Lung (tissue), 12 donors: Measurements from ENCODE around the gene C2CD2. TPM values are rescaled to one million over a fixed set of nuclear protein-coding genes. Genes with fewer than 3 reads are reported as not detected.

Source experiments
- ATAC-seq: fragments of 200-7000 bp; cut with Tn5 transposase; one replicate; pipeline ENCODE4 v1.9.1; 2020; ENCODE audit warnings: moderate number of reproducible peaks; ENCODE audit not compliant: insufficient read depth, low FRiP score
- DNase-seq, 3 donors: peaks; one replicate each; pipeline ENCODE4 v3.0.0-alpha.2; 2013 to 2017
- H3K27ac ChIP-seq, 2 donors: one replicate each; pipeline ENCODE4 v1.5.1; 2013; ENCODE audit warnings: mild to moderate bottlenecking in 2 of 2, moderate library complexity in 2 of 2, control low read depth in 1 of 2, inconsistent platforms in 1 of 2, low read depth in 1 of 2, low read length in 1 of 2
- H3K27me3 ChIP-seq, 3 donors: one replicate each; pipeline ENCODE4 v1.5.1; 2013; ENCODE audit warnings: low read length in 2 of 3; ENCODE audit not compliant: control insufficient read depth in 3 of 3, insufficient read depth in 3 of 3
- H3K36me3 ChIP-seq, 4 donors: one replicate each; pipeline ENCODE4 v1.5.1; 2013; ENCODE audit warnings: low read length in 4 of 4, mild to moderate bottlenecking in 1 of 4, moderate library complexity in 1 of 4; ENCODE audit not compliant: control insufficient read depth in 4 of 4, insufficient read depth in 4 of 4
- H3K4me1 ChIP-seq, 5 donors: one replicate each; pipeline ENCODE4 v1.5.1; 2013; ENCODE audit warnings: low read length in 5 of 5, mild to moderate bottlenecking in 2 of 5, moderate library complexity in 1 of 5; ENCODE audit not compliant: control insufficient read depth in 5 of 5, insufficient read depth in 5 of 5
- H3K4me3 ChIP-seq: one replicate; pipeline ENCODE4 v1.5.1; 2013; ENCODE audit warnings: mild to moderate bottlenecking, control low read depth, moderate library complexity
- H3K9ac ChIP-seq, 2 donors: one replicate each; pipeline ENCODE4 v1.5.1; 2013; ENCODE audit warnings: low read length in 2 of 2, control low read depth in 1 of 2; ENCODE audit not compliant: insufficient read depth in 1 of 2
- H3K9me3 ChIP-seq, 4 donors: one replicate each; pipeline ENCODE4 v1.5.1; 2013; ENCODE audit warnings: low read length in 3 of 4, mild to moderate bottlenecking in 1 of 4, moderate library complexity in 1 of 4; ENCODE audit not compliant: control insufficient read depth in 4 of 4, insufficient read depth in 3 of 4
- WGBS, 2 donors: extraction: QIAGEN DNeasy Blood & Tissue Kit; methylation state at CpG; one replicate each; pipeline ENCODE4 v1.1.7; 2013; 5-methylcytosine and 5-hydroxymethylcytosine counted together
- polyA plus RNA-seq, 2 donors: library from polyadenylated mRNA; stranded (reverse); fragments of 200-250 nt; gene quantifications; one replicate each; pipeline ENCODE4 v1.2.1, GENCODE V29; 2013
- total RNA-seq, 2 donors: library from RNA; depleted of rRNA in 1 of 2; stranded (reverse); fragments of >200 nt in 1 of 2; gene quantifications; one replicate each; pipeline ENCODE4 v1.2.1, GENCODE V29; 2014 to 2021
- TF ChIP-seq, protein P1 (sequence below): IDR thresholded peaks from 2 replicates; pipeline ENCODE4 v1.5.1; 2012; ENCODE audit warnings: mild to moderate bottlenecking; ENCODE audit errors: control extremely low read depth, extremely low read depth
- donor health status: control.
- donor health status: control.
- donor health status: Bipolar disorder and iron deficiency.
- donor health status: healthy.
- donor health status: DM: yes; HTN: yes; CAD: no.

Gene C2CD2
- total and polyA plus RNA-seq, 4 donors: 7.0 to 19.5 (median 12.2) TPM

DNA sequence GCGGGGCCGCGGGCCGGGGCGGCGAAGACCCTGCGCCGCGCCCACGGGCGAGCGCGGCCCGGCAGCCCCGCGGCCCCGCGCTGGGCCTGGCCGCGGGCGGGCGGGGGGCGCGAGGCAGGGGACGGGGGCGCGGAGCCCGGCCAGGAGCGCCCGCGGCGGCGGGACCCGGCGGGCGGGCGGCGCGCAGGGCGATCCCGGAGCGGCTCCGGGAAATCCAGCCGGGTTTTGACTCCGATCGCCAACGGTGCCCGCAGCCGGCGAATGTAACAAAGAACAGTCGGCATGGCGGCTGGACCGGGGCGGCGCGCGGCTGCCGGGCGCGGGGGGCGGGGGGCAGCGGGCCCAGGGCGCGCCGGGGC is 75.0 kb downstream of the C2CD2 start:
- DNase-seq: peak; percentile 85 to 93 (median 86)
- H3K9me3 ChIP-seq: no peaks in the 10 kb centered on the region
- no peaks in the 10 kb centered on the region for H3K27me3 ChIP-seq
- ATAC-seq: no peak
- H3K4me1 ChIP-seq: peaks cover 0 to 10% (median 2%) of the 10 kb centered on the region in 5 donors
- H3K36me3 ChIP-seq: no peaks in the 10 kb centered on the region
- peak overlapping the region; percentile 83 for H3K4me3 ChIP-seq
- H3K27ac ChIP-seq: no peak overlapping the region
- TF ChIP-seq, protein P1, sequence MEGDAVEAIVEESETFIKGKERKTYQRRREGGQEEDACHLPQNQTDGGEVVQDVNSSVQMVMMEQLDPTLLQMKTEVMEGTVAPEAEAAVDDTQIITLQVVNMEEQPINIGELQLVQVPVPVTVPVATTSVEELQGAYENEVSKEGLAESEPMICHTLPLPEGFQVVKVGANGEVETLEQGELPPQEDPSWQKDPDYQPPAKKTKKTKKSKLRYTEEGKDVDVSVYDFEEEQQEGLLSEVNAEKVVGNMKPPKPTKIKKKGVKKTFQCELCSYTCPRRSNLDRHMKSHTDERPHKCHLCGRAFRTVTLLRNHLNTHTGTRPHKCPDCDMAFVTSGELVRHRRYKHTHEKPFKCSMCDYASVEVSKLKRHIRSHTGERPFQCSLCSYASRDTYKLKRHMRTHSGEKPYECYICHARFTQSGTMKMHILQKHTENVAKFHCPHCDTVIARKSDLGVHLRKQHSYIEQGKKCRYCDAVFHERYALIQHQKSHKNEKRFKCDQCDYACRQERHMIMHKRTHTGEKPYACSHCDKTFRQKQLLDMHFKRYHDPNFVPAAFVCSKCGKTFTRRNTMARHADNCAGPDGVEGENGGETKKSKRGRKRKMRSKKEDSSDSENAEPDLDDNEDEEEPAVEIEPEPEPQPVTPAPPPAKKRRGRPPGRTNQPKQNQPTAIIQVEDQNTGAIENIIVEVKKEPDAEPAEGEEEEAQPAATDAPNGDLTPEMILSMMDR: peak; percentile 3
- 1% methylated on average over 14 to 65 of the region's 65 CpGs for WGBS, 2 donors
- peak overlapping the region in 1 of 2 donors; percentile 64 for H3K9ac ChIP-seq

GRCh38 chr21:41877901-41878830 is 75.7 kb downstream of the C2CD2 start:
- Histone ChIP-seq H3K4me3 (peak overlapping the region; percentile 83), H3K36me3 (no peaks in the 10 kb centered on the region), H3K27ac (peak overlapping the region in 1 of 2 donors; percentile 82), H3K27me3 (no peaks in the 10 kb centered on the region), H3K9ac (peak overlapping the region; percentile 45 to 64), H3K9me3 (no peaks in the 10 kb centered on the region), H3K4me1 (peaks cover 0 to 10% (median 2%) of the 10 kb centered on the region in 5 donors)
- ATAC-seq (no peak), DNase-seq (peak; percentile 42 to 47 (median 45))
- TF ChIP-seq, protein P1: no peak
- WGBS, 2 donors: 0 to 1% methylated on average over 46 to 48 of the region's 48 CpGs

GRCh38 chr21:41876928-41877652 is 76.7 kb downstream of the C2CD2 start:
- Histone ChIP-seq H3K36me3 (no peaks in the 10 kb centered on the region), H3K9ac (no peak overlapping the region), H3K4me3 (no peak overlapping the region), H3K27ac (no peak overlapping the region), H3K27me3 (no peaks in the 10 kb centered on the region), H3K9me3 (no peaks in the 10 kb centered on the region), H3K4me1 (peaks cover 0 to 10% (median 2%) of the 10 kb centered on the region in 5 donors)
- TF ChIP-seq, protein P1: no peak
- WGBS, 2 donors: 93 to 96% methylated on average over 11 of the region's 11 CpGs
- DNase-seq (no peak), ATAC-seq (no peak)
